ENCODE data around the gene RAB11FIP4.
A peak's percentile ranks its signal among the peaks of the same experiment; 100 is the strongest.
"Not testable (repeated sequence)": the region's sequence is repeated elsewhere in the genome, so short reads cannot be mapped to it uniquely, and the experiment has no call there.

RAB11FIP4 gene

GRCh38 chr17:31433091-31433790, 41.8 kb downstream of the RAB11FIP4 start:
- no peak for TF ChIP-seq Cebpa-rat (IDR thresholded peaks at IDR 0.05)

GRCh38 chr17:31433811-31434726, 42.6 kb downstream of the RAB11FIP4 start:
- Histone ChIP-seq H3K4me3 (peak overlapping the region in 6 of 10 experiments; percentile 20 to 47 (median 37); a peak in 9 of 20 replicates), H3K4me1 (peaks cover 20 to 69% (median 61%) of the 10 kb centered on the region in 10 experiments), H3K9me3 (replicated peaks in 1 of 11) (no peaks in the 10 kb centered on the region), H3K27ac (peak overlapping the region in 6 of 11 experiments; percentile 32 to 68 (median 62); a peak in 11 of 22 replicates), H3K36me3 (no peaks in the 10 kb centered on the region), H3K9ac (peak overlapping the region in 7 of 11 experiments; percentile 6 to 64 (median 29); a peak in 10 of 22 replicates), H3K27me3 (no peaks in the 10 kb centered on the region), H3K4me2 (peak overlapping the region; percentile 63 to 99 (median 96)), H4K20me1 (peaks cover 0 to 8% (median 0%) of the 10 kb centered on the region in 11 experiments; a peak in 4 of 22 replicates)
- no peak for TF ChIP-seq Cebpa-rat (IDR thresholded peaks at IDR 0.05)

More at GRCh38 chr17:31433091-31433790, 41.8 kb downstream of the RAB11FIP4 start:
- H3K4me1 ChIP-seq: peaks cover 20 to 77% (median 70%) of the 10 kb centered on the region in 10 experiments
- H3K4me3 ChIP-seq: peak overlapping the region in 6 of 10 experiments; percentile 20 to 47 (median 37); a peak in 9 of 20 replicates
- H3K9ac ChIP-seq: peak overlapping the region in 6 of 11 experiments; percentile 22 to 64 (median 32); a peak in 11 of 22 replicates
- H3K27ac ChIP-seq: peak overlapping the region in 6 of 11 experiments; percentile 32 to 68 (median 62); a peak in 12 of 22 replicates
- no peaks in the 10 kb centered on the region for H3K9me3 ChIP-seq (replicated peaks in 1 of 11)
- H3K27me3 ChIP-seq: no peaks in the 10 kb centered on the region
- peak overlapping the region; percentile 63 to 99 (median 96) for H3K4me2 ChIP-seq
- H3K36me3 ChIP-seq: no peaks in the 10 kb centered on the region
- H4K20me1 ChIP-seq: peaks cover 0 to 8% (median 0%) of the 10 kb centered on the region in 11 experiments; a peak in 4 of 22 replicates

- no peaks in the 10 kb centered on the region for H3K27me3 ChIP-seq
- H3K4me2 ChIP-seq: peak overlapping the region in 10 of 11 experiments; percentile 68 to 99 (median 96); a peak in 19 of 22 replicates
These were observed 43.2 kb downstream of the RAB11FIP4 start for GRCh38 chr17:31434727-31435050.

GRCh38 chr17:31435581-31435980, 44.1 kb downstream of the RAB11FIP4 start:
- peak overlapping the region in 9 of 11 experiments; percentile 78 to 99 (median 96); a peak in 18 of 22 replicates for H3K4me2 ChIP-seq
- 0 out of 22 replicates have a peak overlapping the region, but pooled peaks of 1 of the 11 experiments have one; percentile 13 for H3K9ac ChIP-seq
- no peaks in the 10 kb centered on the region for H3K27me3 ChIP-seq
- H3K36me3 ChIP-seq: no peaks in the 10 kb centered on the region
- peak overlapping the region in 5 of 11 experiments; percentile 32 to 66 (median 42); a peak in 5 of 22 replicates for H3K27ac ChIP-seq
- peaks cover 20 to 61% (median 57%) of the 10 kb centered on the region in 10 experiments for H3K4me1 ChIP-seq
- no peak overlapping the region for H3K4me3 ChIP-seq
- no peak for TF ChIP-seq Cebpa-rat (IDR thresholded peaks at IDR 0.05)
- H3K9me3 ChIP-seq (replicated peaks in 1 of 11): no peaks in the 10 kb centered on the region
- H4K20me1 ChIP-seq: peaks cover 0 to 8% (median 0%) of the 10 kb centered on the region in 11 experiments; a peak in 4 of 22 replicates

More at GRCh38 chr17:31434727-31435050, 43.2 kb downstream of the RAB11FIP4 start:
- TF ChIP-seq Cebpa-rat (IDR thresholded peaks at IDR 0.05): no peak
- H3K36me3 ChIP-seq: no peaks in the 10 kb centered on the region
- H4K20me1 ChIP-seq: peaks cover 0 to 8% (median 0%) of the 10 kb centered on the region in 11 experiments; a peak in 4 of 22 replicates
- H3K9me3 ChIP-seq (replicated peaks in 1 of 11): no peaks in the 10 kb centered on the region
- H3K4me3 ChIP-seq: no peak overlapping the region
- peak overlapping the region in 1 of 11 experiments; percentile 14; a peak in 1 of 22 replicates for H3K9ac ChIP-seq
- H3K27ac ChIP-seq: peak overlapping the region in 5 of 11 experiments; percentile 4 to 68 (median 64); a peak in 6 of 22 replicates
- H3K4me1 ChIP-seq: peaks cover 20 to 63% (median 57%) of the 10 kb centered on the region in 10 experiments

- Histone ChIP-seq H3K9ac (no peak overlapping the region), H3K36me3 (no peaks in the 10 kb centered on the region), H3K4me3 (no peak overlapping the region), H3K27me3 (no peaks in the 10 kb centered on the region), H3K4me1 (peaks cover 17 to 39% (median 35%) of the 10 kb centered on the region in 10 experiments), H3K4me2 (peak overlapping the region in 7 of 11 experiments; percentile 5 to 38 (median 18); a peak in 6 of 22 replicates), H3K27ac (no peak overlapping the region), H3K9me3 (replicated peaks in 1 of 11) (no peaks in the 10 kb centered on the region), H4K20me1 (peaks cover 0 to 8% (median 0%) of the 10 kb centered on the region in 11 experiments; a peak in 3 of 22 replicates)
- no peak for TF ChIP-seq Cebpa-rat (IDR thresholded peaks at IDR 0.05)
These were observed 46.4 kb downstream of the RAB11FIP4 start for GRCh38 chr17:31437720-31438400.

GRCh38 chr17:31439716-31440115, 48.2 kb downstream of the RAB11FIP4 start:
- TF ChIP-seq Cebpa-rat (IDR thresholded peaks at IDR 0.05): no peak
- no peaks in the 10 kb centered on the region; a peak in 1 of 22 replicates for H4K20me1 ChIP-seq
- H3K4me3 ChIP-seq: no peak overlapping the region
- H3K36me3 ChIP-seq: no peaks in the 10 kb centered on the region
- peaks cover 0 to 28% (median 19%) of the 10 kb centered on the region in 10 experiments; a peak in 17 of 20 replicates for H3K4me1 ChIP-seq
- H3K27ac ChIP-seq: no peak overlapping the region
- no peaks in the 10 kb centered on the region for H3K27me3 ChIP-seq
- H3K9me3 ChIP-seq (replicated peaks in 1 of 11): no peaks in the 10 kb centered on the region
- H3K4me2 ChIP-seq: no peak overlapping the region
- H3K9ac ChIP-seq: no peak overlapping the region

- no peak overlapping the region for H3K4me2 ChIP-seq
- no peak overlapping the region for H3K4me3 ChIP-seq
- H3K4me1 ChIP-seq: peaks cover 0 to 12% (median 6%) of the 10 kb centered on the region in 10 experiments; a peak in 10 of 20 replicates
- no peak for TF ChIP-seq Cebpa-rat (IDR thresholded peaks at IDR 0.05)
- no peaks in the 10 kb centered on the region; a peak in 1 of 22 replicates for H4K20me1 ChIP-seq
- H3K36me3 ChIP-seq: no peaks in the 10 kb centered on the region
- no peaks in the 10 kb centered on the region for H3K9me3 ChIP-seq (replicated peaks in 1 of 11)
- H3K9ac ChIP-seq: no peak overlapping the region
- H3K27me3 ChIP-seq: no peaks in the 10 kb centered on the region
- no peak overlapping the region for H3K27ac ChIP-seq
These were observed 50.8 kb downstream of the RAB11FIP4 start for GRCh38 chr17:31442276-31442675.

GRCh38 chr17:31442856-31443255, 51.4 kb downstream of the RAB11FIP4 start:
- not testable (repeated sequence) for H3K9ac ChIP-seq; H4K20me1 ChIP-seq; H3K36me3 ChIP-seq; H3K4me1 ChIP-seq; H3K9me3 ChIP-seq (replicated peaks in 1 of 11); H3K4me2 ChIP-seq; H3K27ac ChIP-seq; H3K27me3 ChIP-seq; H3K4me3 ChIP-seq

Data from BLaER1 treated with 17β-estradiol and CSF1 and Interleukin-3, amounts not matched to agents 10 nM and 100 nM (cell line).